NOMO-1 treated with DMSO at 0.1 percent for 48 hours (cell line): ENCODE results near the gene CLDN22.

ENCODE experiments used
- DNase-seq: peaks from one replicate; lab custom pipeline; 2025; ENCODE audit not compliant: unreplicated experiment; lab: John Stamatoyannopoulos, UW

CLDN22 gene

GRCh38 chr4:183323295-183323694 is 3.2 kb upstream of the CLDN22 start:
- no peak for DNase-seq

- no peak for DNase-seq
Observed at GRCh38 chr4:183322326-183322725, 2.2 kb upstream of the CLDN22 start, which contains the start of gene CLDN24. CLDN24 (minus strand) TSS chr4:183322426; CDS start chr4:183322426, 0 bp downstream.

- no peak for DNase-seq
Observed at GRCh38 chr4:183321516-183321915, 1.4 kb upstream of the CLDN22 start.

GRCh38 chr4:183321079-183321478 is 1.0 kb upstream of the CLDN22 start:
- DNase-seq, result no peak

GRCh38 chr4:183318656-183319055 is 1.4 kb downstream of the CLDN22 start:
- no peak for DNase-seq

GRCh38 chr4:183314806-183315205 is 5.3 kb downstream of the CLDN22 start:
- DNase-seq, result no peak

- no peak for DNase-seq
Observed at GRCh38 chr4:183314336-183314735, 5.7 kb downstream of the CLDN22 start.

GRCh38 chr4:183312841-183313240 is 7.2 kb downstream of the CLDN22 start:
- no peak for DNase-seq

GRCh38 chr4:183306811-183307210 is 13.3 kb downstream of the CLDN22 start:
- no peak for DNase-seq

GRCh38 chr4:183304538-183304937 is 15.5 kb downstream of the CLDN22 start:
- no peak for DNase-seq

GRCh38 chr4:183304067-183304466 is 16.0 kb downstream of the CLDN22 start:
- DNase-seq, result no peak

- peak; percentile 18 for DNase-seq
Observed at GRCh38 chr4:183303301-183303700, 16.8 kb downstream of the CLDN22 start.

- DNase-seq, result no peak
Observed at GRCh38 chr4:183300655-183301054, 19.4 kb downstream of the CLDN22 start.

- no peak for DNase-seq
Observed at GRCh38 chr4:183300070-183300469, 20.0 kb downstream of the CLDN22 start.

GRCh38 chr4:183299464-183299863 is 20.6 kb downstream of the CLDN22 start:
- DNase-seq, result no peak

GRCh38 chr4:183297675-183298074 is 22.4 kb downstream of the CLDN22 start:
- no peak for DNase-seq

GRCh38 chr4:183295711-183296110 is 24.4 kb downstream of the CLDN22 start:
- DNase-seq, result no peak

- DNase-seq, result no peak
Observed at GRCh38 chr4:183291070-183291469, 29.0 kb downstream of the CLDN22 start.

GRCh38 chr4:183289688-183290087 is 30.4 kb downstream of the CLDN22 start:
- DNase-seq, result no peak

GRCh38 chr4:183288955-183289354 is 31.1 kb downstream of the CLDN22 start:
- no peak for DNase-seq

- no peak for DNase-seq
Observed at GRCh38 chr4:183287677-183288076, 32.4 kb downstream of the CLDN22 start.

- DNase-seq, result no peak
Observed at GRCh38 chr4:183287309-183287659, 32.8 kb downstream of the CLDN22 start.

- DNase-seq, result no peak
Observed at GRCh38 chr4:183286590-183287308, 33.3 kb downstream of the CLDN22 start.
